Measurements from ENCODE around the gene HHAT.

The HHAT gene

DNA sequence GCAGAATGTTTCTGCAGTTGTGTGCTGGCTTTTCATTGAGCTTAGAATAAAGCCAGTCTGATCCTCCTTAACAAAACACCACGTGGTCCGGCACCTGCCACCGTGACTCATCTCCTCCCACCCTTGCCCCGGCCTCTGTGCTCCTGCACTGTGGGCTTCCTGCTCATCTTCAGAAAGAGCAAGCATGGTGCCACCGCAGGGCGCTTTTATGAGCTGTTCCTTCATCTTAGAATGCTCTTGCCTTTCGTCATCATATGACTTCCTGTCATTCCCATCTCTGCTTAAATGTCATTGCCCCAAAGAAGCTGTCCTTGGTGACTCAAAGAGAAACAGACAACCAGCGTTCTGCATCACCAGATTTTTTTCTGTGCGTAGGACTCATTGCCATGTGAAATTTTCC is 117.8 kb downstream of the HHAT start:
- DNase-seq: no peak

- DNase-seq: no peak
Observed at GRCh38 chr1:210447456-210448057, 118.9 kb downstream of the HHAT start.

DNA sequence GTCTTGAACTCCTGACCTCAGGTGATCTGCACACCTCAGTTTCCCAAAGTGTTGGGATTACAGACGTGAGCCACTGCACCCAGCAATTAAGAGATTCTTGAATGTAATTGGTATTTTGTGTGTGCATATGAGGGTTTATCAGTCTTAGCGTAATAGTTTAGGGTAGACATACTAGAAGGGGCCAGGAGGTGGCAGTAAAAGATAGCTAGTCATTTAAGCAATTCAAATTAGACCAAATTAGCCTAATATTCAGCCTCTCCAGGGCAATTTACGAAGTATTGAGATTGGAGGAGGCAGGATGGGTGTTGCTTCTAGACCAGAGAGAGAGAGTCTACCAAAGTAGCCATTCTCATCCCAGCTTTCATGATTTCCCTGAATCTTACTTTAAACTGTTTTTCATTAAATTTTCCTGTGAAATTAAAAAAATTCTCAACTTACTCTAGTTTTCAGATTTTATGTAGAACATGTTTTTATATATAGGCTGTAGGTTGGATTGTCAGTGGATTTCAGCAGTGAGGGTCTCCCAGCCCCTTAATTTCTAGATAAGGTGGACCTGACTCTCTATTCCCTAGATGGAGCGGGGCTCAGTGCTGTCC is 119.7 kb downstream of the HHAT start:
- DNase-seq: peak; percentile 33

GRCh38 chr1:210455840-210456603 is 127.3 kb downstream of the HHAT start:
- no peak for DNase-seq

- DNase-seq: no peak
Observed at GRCh38 chr1:210456731-210457255, 128.1 kb downstream of the HHAT start.

- DNase-seq: no peak
Observed at GRCh38 chr1:210457568-210457967, 128.9 kb downstream of the HHAT start.

GRCh38 chr1:210464519-210465039 is 135.9 kb downstream of the HHAT start:
- peak; percentile 90 for DNase-seq

DNA sequence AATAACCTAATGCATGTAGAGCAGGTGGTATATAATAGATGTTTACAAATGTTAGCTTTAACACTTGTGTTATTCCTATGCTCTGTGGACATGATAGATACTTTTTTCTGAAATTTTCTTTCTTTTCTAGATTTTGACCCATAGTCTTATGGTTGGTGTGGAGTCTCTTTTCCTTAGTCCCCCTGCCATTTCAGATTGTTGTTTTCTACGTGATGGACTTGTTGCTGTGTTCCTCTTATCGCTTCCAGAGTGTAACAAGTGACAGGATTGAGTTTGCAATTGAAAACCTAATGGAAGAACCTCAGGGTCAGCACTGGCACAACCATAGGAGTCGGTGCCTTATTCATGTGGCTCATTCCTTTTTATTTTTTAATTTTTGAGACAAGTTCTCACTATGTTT is 136.4 kb downstream of the HHAT start:
- no peak for DNase-seq

- DNase-seq: no peak
Observed at GRCh38 chr1:210467440-210468043, 138.8 kb downstream of the HHAT start.

- no peak for DNase-seq
Observed at GRCh38 chr1:210469441-210469840, 140.7 kb downstream of the HHAT start.

- DNase-seq: no peak
Observed at GRCh38 chr1:210475321-210475720, 146.6 kb downstream of the HHAT start.

DNA sequence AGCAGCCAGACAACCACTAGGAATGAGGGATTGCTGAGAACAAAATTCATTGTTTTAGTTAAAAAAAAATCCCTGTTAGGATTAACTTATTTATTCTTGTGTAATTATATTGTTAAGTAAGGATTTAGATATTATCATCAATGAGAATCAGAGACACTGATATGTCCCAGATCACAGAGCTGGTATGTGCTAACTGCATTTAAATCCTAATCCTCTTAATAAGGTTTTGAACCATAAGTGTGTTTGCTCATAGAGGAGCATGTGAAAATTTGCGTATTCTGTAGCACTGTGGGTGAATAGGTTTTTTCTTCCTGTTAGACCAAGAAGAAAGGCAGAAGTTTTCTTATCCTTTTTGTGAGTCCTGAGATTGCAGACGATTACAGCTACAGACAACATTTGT is 147.1 kb downstream of the HHAT start:
- DNase-seq: no peak

GRCh38 chr1:210476730-210477129 is 148.0 kb downstream of the HHAT start:
- DNase-seq: no peak

DNA sequence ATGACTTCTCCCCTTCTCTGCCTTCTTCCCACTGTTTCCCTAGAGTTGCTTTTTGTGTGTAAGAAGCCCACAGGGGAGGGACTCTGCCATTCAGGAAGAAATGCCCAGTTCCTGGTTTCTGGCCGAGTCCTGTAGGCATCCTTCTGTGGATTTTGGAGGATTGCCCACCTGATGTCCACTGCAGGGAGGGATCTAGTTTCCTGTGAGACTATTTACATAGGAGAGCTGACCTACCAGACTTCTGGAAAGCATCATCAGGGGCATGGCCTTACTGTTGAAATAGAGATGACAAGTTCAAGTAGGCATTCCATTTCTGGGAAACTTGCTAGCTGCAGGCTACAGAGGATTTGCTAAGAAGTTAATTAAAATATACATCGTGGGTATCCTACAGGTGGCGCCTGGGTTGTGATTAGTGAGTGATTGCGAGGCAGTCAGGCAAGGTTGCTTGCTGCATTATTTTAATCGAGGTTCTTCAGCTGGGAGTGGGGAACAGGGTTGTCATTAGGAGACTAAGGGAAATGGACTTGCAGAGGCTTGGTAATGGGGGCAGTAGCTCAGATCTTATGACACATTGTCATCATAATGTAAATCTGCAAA is 148.7 kb downstream of the HHAT start:
- DNase-seq: peak; percentile 6

- DNase-seq: no peak
Observed at GRCh38 chr1:210478820-210479219, 150.1 kb downstream of the HHAT start.

DNA sequence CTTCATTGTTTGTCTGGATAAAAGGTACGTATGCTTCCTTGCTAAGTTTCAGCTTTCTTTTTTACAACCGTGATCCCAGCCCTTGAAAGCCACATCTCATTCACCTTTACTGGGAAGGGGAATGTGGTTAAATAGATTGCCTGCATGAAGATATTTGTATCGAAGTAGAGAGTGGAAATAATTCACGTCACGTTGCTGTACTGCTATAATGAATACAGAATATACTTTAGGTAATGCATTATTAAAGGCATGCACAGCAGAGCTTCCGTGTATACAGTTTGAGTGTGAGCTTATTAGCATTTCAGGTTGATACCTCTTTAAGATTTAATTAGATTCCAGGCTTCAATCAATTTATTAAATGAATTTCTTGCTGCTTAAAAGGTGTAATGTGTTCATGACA is 153.8 kb downstream of the HHAT start:
- no peak for DNase-seq

DNA sequence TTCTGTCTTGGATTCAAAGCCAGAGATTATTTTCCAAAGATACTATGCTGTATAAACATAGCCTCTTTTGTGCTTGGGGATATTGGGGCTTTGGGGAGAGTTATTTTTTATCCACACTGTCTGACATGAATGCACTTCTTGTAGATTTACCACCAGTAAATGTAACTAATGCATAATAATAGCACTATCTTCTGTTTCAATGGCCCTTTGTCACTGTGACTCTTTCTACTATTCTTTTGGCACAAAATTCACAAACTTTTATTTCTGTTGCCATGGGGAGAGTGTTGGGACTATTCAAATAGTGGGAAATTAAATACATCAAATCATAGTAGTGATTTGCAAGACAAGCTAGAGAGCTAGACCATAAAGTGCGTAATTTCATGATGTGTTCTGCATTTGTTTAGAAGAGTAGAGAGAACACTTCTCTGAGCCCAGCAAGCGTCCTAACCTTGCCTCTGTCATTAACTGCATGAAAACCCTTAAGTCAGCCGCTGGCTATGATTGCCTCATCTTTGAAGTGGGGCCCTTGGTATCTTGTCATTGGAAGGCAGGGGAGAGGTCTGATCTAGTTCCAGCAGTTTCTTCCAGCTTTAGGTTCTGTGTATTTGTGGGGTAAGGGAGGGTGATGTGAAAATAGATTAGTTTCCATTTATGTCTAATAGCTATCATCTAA is 154.4 kb downstream of the HHAT start:
- no peak for DNase-seq

- DNase-seq: no peak
Observed at GRCh38 chr1:210483821-210484220, 155.1 kb downstream of the HHAT start.

DNA sequence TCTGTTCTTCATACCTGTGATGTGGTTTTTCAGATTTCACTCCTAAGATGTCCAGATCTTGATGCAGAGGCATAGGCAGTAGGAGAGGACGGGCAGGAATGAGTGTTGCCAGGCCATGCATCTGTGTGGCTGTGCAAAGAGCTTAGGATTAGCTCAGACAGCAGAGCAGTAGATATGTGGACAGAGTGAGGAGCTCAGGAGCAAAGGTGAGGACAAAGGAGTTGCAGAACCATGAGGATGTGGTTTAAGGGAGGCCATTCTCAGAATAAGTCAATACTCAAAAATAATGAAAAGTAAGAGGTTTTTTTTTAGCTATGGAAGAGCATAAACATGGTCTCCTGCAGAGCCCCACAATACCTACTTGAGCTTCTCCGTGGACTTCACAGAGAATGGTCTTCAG is 158.3 kb downstream of the HHAT start:
- no peak for DNase-seq

- no peak for DNase-seq
Observed at GRCh38 chr1:210489491-210489890, 160.8 kb downstream of the HHAT start.

- DNase-seq: no peak
Observed at GRCh38 chr1:210490781-210491180, 162.1 kb downstream of the HHAT start.

- no peak for DNase-seq
Observed at GRCh38 chr1:210496063-210496462, 167.4 kb downstream of the HHAT start.

All from NCI-H2029 treated with DMSO at 0.1 percent for 48 hours (cell line).